OCI-LY7 (cell line): ENCODE measurements around the gene FABP6. TPM values are rescaled to one million over a fixed set of nuclear protein-coding genes. Genes with fewer than 3 reads are reported as not detected.

ENCODE experiments used
- BruUV-seq: library from RNA; stranded (reverse); fragments of 400-500 nt; replicated peaks from 2 replicates; lab custom pipeline; 2021; lab: Mats Ljungman, UMichigan
- CTCF ChIA-PET: fragments of 300-600 bp; sonication (Branson Sonifier 250); formaldehyde crosslinking; loops from one replicate; lab custom pipeline; 2022; ENCODE audit warnings: antibody characterized with exemption; ENCODE audit not compliant: unreplicated experiment; lab: Charles Lee
- POLR2A ChIA-PET: fragments of 300-600 bp; sonication (Branson Sonifier 250); formaldehyde crosslinking; loops from one replicate; lab custom pipeline; 2022; ENCODE audit warnings: antibody characterized with exemption; lab: Charles Lee
- DNase-seq: peaks from one replicate; pipeline ENCODE4 v3.0.0-alpha.2; 2015; ENCODE audit warnings: low spot score
- H2AFZ ChIP-seq: fragments of 200-600 bp; sonication (generic), shearing (Covaris generic); 2 replicates; pipeline ENCODE4 v1.6.1; 2014; ENCODE audit warnings: mild to moderate bottlenecking, antibody characterized with exemption, low read length, moderate library complexity
- H3K27ac ChIP-seq: fragments of 200-600 bp; sonication (generic); 2 replicates; pipeline ENCODE4 v1.5.1; 2014; ENCODE audit warnings: mixed run types, low read depth, mild to moderate bottlenecking, moderate library complexity, low read length, inconsistent platforms; ENCODE audit not compliant: poor library complexity, severe bottlenecking
- H3K36me3 ChIP-seq: fragments of 200-600 bp; sonication (generic); 2 replicates; pipeline ENCODE4 v1.6.1; 2014; ENCODE audit warnings: mild to moderate bottlenecking, antibody characterized with exemption, low read length, moderate library complexity, mixed read lengths; ENCODE audit not compliant: insufficient read depth
- H3K4me1 ChIP-seq: fragments of 200-600 bp; sonication (generic); 2 replicates; pipeline ENCODE4 v1.5.1; 2014; ENCODE audit warnings: mild to moderate bottlenecking, low read length; ENCODE audit not compliant: insufficient read depth, poor library complexity, severe bottlenecking
- H3K4me2 ChIP-seq: fragments of 200-600 bp; sonication (generic); 2 replicates; pipeline ENCODE4 v1.6.1; 2014; ENCODE audit warnings: mild to moderate bottlenecking, low read length
- H3K4me3 ChIP-seq: fragments of 200-600 bp; sonication (generic); 2 replicates; pipeline ENCODE4 v1.5.1; 2014; ENCODE audit warnings: mild to moderate bottlenecking, low read depth, low read length; ENCODE audit not compliant: poor library complexity, severe bottlenecking
- H3K79me2 ChIP-seq: fragments of 200-600 bp; sonication (generic); 2 replicates; pipeline ENCODE4 v1.6.1; 2016; ENCODE audit warnings: low read depth, mild to moderate bottlenecking, low read length, moderate library complexity, mixed read lengths; ENCODE audit not compliant: insufficient read depth
- H3K9me2 ChIP-seq: fragments of 200-600 bp; sonication (generic); 2 replicates; pipeline ENCODE4 v1.6.1; 2016; ENCODE audit warnings: mild to moderate bottlenecking, low read length, mixed read lengths; ENCODE audit not compliant: insufficient read depth
- H3K9me3 ChIP-seq: fragments of 200-600 bp; sonication (generic); 2 replicates; pipeline ENCODE4 v1.6.1; 2014; ENCODE audit warnings: mild to moderate bottlenecking, mixed run types, low read length, mixed read lengths
- H4K20me1 ChIP-seq: fragments of 200-600 bp; sonication (generic); 2 replicates; pipeline ENCODE4 v1.6.1; 2014; ENCODE audit warnings: mild to moderate bottlenecking, antibody characterized with exemption, low read length, moderate library complexity, mixed read lengths; ENCODE audit not compliant: insufficient read depth
- EZH2phosphoT487 ChIP-seq: fragments of 200-600 bp; sonication (generic); IDR thresholded peaks from 2 replicates; pipeline ENCODE4 v1.6.1; 2018; ENCODE audit warnings: low read depth, borderline replicate concordance, mild to moderate bottlenecking, mixed run types, antibody characterized with exemption, low read length, moderate library complexity, mixed read lengths
- intact Hi-C: fragments of 100-400 bp; cut with micrococcal nuclease; formaldehyde crosslinking; loops from one replicate; pipeline ENCODE4 v1.10.0; 2022; ENCODE audit not compliant: unreplicated experiment
- total RNA-seq, 2 experiments: library from RNA; depleted of rRNA in 1 of 2; stranded (reverse); fragments of >200 nt in 1 of 2; shearing (Covaris generic) in 1 of 2; gene quantifications; 2 replicates each; pipeline ENCODE4 v1.2.3, GENCODE V29; 2014 to 2022
- TF ChIP-seq, protein P1 (sequence below): fragments of 200-600 bp; sonication (generic); conservative IDR thresholded peaks from 2 replicates; pipeline ENCODE4 v1.5.1; 2014; ENCODE audit warnings: mild to moderate bottlenecking, antibody characterized with exemption, low read length, moderate library complexity, mixed read lengths

Gene FABP6
- total RNA-seq, 2 experiments from 2014 or later = 0.69 TPM; not detected in 1

DNA sequence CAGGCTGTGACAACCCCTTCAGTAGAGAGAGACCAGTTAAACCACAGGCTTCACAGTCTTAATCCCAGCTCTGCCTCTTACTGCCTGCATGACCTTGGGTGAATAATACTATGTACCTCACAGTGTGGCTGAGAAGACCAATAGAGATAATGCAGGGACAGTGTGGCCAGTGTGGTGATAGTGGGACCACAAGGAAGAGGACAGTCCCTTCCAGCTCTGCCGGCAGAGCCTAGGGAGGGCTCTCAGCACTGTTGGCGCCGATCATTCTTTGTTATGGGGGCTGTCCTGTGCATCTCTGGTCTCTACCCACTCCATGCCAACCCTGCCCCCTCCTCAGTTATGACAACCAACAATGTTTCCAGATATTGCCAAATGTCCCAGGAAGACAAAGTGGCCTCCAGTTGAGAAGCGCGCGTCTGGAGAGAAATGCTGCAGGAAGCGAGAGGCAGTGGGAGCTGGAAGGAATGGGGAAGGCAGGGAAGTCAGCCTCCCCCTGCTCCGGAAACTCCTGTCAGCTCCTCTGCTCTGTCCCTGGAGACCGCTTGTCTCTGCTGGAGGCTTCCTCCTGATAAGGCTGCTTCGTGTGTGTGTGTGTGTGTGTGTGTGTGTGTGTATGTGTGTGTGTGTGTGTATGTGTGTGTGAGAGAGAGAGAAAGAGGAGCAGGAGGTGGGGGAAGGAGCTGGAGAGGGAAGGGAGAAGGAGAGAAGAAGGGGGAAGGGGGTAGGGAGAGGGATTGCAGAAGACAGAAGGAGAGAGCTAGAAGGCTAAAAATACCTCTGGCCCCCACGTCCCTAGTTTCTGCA lies 31.8 kb upstream of the FABP6 start:
- Histone ChIP-seq H3K79me2 (no peaks in the 10 kb centered on the region), H3K9me2 (no peaks in the 10 kb centered on the region), H4K20me1 (no peaks in the 10 kb centered on the region), H3K4me2 (no peak overlapping the region), H3K36me3 (no peaks in the 10 kb centered on the region), H3K27ac (no peak overlapping the region), H3K9me3 (no peaks in the 10 kb centered on the region), H3K4me1 (no peaks in the 10 kb centered on the region), H2AFZ (no peak overlapping the region), H3K4me3 (no peak overlapping the region)
- TF ChIP-seq, protein P1, sequence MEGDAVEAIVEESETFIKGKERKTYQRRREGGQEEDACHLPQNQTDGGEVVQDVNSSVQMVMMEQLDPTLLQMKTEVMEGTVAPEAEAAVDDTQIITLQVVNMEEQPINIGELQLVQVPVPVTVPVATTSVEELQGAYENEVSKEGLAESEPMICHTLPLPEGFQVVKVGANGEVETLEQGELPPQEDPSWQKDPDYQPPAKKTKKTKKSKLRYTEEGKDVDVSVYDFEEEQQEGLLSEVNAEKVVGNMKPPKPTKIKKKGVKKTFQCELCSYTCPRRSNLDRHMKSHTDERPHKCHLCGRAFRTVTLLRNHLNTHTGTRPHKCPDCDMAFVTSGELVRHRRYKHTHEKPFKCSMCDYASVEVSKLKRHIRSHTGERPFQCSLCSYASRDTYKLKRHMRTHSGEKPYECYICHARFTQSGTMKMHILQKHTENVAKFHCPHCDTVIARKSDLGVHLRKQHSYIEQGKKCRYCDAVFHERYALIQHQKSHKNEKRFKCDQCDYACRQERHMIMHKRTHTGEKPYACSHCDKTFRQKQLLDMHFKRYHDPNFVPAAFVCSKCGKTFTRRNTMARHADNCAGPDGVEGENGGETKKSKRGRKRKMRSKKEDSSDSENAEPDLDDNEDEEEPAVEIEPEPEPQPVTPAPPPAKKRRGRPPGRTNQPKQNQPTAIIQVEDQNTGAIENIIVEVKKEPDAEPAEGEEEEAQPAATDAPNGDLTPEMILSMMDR = no peak
- no peak for TF ChIP-seq EZH2phosphoT487
- no peak for DNase-seq
- BruUV-seq = no TSS peak
- CTCF ChIA-PET = interaction anchor here (0.6 kb wide), 2 partner anchors 17 to 246 kb away, joined by 4 read pairs; no protein-coding TSS in a partner anchor
- POLR2A ChIA-PET = interaction anchor here (0.7 kb wide), 1 partner anchor 17 kb away, joined by 4 read pairs; no protein-coding TSS in a partner anchor
- intact Hi-C loops = loop anchor here (2.0 kb wide), 1 partner anchor 39 kb away; no protein-coding TSS in a partner anchor

GRCh38 chr5:160198146-160198545 lies 31.2 kb upstream of the FABP6 start:
- Histone ChIP-seq H3K4me2 (no peak overlapping the region), H4K20me1 (no peaks in the 10 kb centered on the region), H3K9me3 (no peaks in the 10 kb centered on the region), H3K4me3 (no peak overlapping the region), H3K27ac (no peak overlapping the region), H3K4me1 (no peaks in the 10 kb centered on the region), H3K9me2 (no peaks in the 10 kb centered on the region), H3K36me3 (no peaks in the 10 kb centered on the region), H2AFZ (no peak overlapping the region), H3K79me2 (no peaks in the 10 kb centered on the region)
- BruUV-seq = no TSS peak
- ChIA-PET POLR2A (interaction anchor here (0.6 to 0.7 kb wide), 2 partner anchors 18 kb away, joined by 4 read pairs; no protein-coding TSS in a partner anchor), CTCF (no interaction called here)
- intact Hi-C loops = loop anchor here (2.0 kb wide), 1 partner anchor 39 kb away; no protein-coding TSS in a partner anchor
- DNase-seq = no peak
- no peak for TF ChIP-seq EZH2phosphoT487
- TF ChIP-seq, protein P1 = no peak
